Mesothelial cell of epicardium (in vitro differentiated cells): Measurements from ENCODE around the gene CHIT1. TPM values are rescaled to one million over a fixed set of nuclear protein-coding genes. Genes with fewer than 3 reads are reported as not detected.

Experiments used
- DNase-seq, 2 experiments: peaks; one replicate each; pipeline ENCODE4 v3.0.0; 2021; ENCODE audit warnings: low spot score in 2 of 2; ENCODE audit not compliant: unreplicated experiment in 2 of 2
- H3K27ac Mint-ChIP-seq: 2 replicates; pipeline ENCODE4 v1.8.0; 2021; ENCODE audit warnings: mixed read lengths
- H3K27me3 Mint-ChIP-seq: 2 replicates; pipeline ENCODE4 v1.8.0; 2021; ENCODE audit warnings: low read depth, mixed read lengths
- H3K36me3 Mint-ChIP-seq: 2 replicates; pipeline ENCODE4 v1.8.0; 2021; ENCODE audit warnings: mixed read lengths
- H3K4me1 Mint-ChIP-seq: 2 replicates; pipeline ENCODE4 v1.8.0; 2021; ENCODE audit warnings: mixed read lengths
- H3K4me3 Mint-ChIP-seq: 2 replicates; pipeline ENCODE4 v1.8.0; 2021; ENCODE audit warnings: mild to moderate bottlenecking, moderate library complexity, mixed read lengths
- H3K9me3 Mint-ChIP-seq: 2 replicates; pipeline ENCODE4 v1.8.0; 2021; ENCODE audit warnings: mixed read lengths
- total RNA-seq: library from RNA; stranded (reverse); gene quantifications from 3 replicates; pipeline ENCODE4 v1.2.1, GENCODE V29; 2021
- TF ChIP-seq, protein P1 (sequence below): fragments of 200-600 bp; sonication (generic); IDR thresholded peaks from one replicate; pipeline ENCODE4 v1.5.0; 2021; ENCODE audit warnings: antibody characterized with exemption; ENCODE audit not compliant: unreplicated experiment

Gene CHIT1
- total RNA-seq, 1 donor from 2014 or later = 0.13 TPM

DNA sequence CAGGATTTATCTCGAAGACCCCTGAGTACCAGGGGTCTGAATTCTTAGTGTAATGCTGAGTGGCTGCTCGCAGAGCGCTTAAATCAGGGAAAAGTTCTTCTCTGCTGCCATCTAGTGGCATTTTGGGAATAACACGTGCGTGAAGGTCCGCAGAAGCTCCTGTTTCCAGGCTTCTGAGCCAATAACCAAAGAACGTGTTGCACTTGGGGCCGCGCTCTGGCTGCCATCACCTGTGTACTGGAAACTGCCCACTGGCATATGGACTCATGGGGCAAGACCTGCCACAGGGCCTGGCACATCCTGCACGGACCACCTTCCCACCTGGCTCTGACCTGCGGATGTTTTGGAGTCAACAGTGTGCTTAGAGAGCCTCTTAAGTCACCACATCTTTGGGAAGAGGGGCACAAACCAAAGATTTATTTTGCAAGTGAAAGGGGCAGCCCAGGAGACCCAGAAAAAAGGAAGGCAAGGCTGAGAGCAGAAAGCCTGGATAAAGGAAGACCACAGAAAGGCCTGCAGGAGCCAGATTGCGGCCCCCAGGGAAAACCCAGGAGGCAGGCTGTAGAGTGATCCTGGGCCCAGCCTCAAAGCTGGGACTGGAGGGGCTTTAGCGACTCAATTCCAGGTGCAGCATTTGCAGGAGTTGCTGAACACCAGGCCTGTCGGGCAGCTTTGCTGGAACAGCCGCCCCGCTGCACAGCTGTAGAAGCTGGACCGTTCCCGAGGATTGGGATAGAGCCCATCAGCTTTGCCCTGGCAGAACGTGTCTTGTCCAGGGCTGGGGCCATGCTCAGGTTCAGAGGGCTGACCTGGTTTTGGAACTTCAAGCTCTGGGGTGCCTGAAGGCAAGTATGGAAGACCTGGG is 13.0 kb downstream of the CHIT1 start:
- no peak overlapping the region for H3K4me3 Mint-ChIP-seq
- DNase-seq = peak in 1 of 2 experiments; percentile 81
- H3K27ac Mint-ChIP-seq = no peak overlapping the region
- H3K4me1 Mint-ChIP-seq = no peaks in the 10 kb centered on the region
- H3K27me3 Mint-ChIP-seq = peaks cover 38% of the 10 kb centered on the region
- TF ChIP-seq, protein P1, sequence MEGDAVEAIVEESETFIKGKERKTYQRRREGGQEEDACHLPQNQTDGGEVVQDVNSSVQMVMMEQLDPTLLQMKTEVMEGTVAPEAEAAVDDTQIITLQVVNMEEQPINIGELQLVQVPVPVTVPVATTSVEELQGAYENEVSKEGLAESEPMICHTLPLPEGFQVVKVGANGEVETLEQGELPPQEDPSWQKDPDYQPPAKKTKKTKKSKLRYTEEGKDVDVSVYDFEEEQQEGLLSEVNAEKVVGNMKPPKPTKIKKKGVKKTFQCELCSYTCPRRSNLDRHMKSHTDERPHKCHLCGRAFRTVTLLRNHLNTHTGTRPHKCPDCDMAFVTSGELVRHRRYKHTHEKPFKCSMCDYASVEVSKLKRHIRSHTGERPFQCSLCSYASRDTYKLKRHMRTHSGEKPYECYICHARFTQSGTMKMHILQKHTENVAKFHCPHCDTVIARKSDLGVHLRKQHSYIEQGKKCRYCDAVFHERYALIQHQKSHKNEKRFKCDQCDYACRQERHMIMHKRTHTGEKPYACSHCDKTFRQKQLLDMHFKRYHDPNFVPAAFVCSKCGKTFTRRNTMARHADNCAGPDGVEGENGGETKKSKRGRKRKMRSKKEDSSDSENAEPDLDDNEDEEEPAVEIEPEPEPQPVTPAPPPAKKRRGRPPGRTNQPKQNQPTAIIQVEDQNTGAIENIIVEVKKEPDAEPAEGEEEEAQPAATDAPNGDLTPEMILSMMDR = peak; percentile 83
- no peaks in the 10 kb centered on the region for H3K36me3 Mint-ChIP-seq
- no peaks in the 10 kb centered on the region for H3K9me3 Mint-ChIP-seq

DNA sequence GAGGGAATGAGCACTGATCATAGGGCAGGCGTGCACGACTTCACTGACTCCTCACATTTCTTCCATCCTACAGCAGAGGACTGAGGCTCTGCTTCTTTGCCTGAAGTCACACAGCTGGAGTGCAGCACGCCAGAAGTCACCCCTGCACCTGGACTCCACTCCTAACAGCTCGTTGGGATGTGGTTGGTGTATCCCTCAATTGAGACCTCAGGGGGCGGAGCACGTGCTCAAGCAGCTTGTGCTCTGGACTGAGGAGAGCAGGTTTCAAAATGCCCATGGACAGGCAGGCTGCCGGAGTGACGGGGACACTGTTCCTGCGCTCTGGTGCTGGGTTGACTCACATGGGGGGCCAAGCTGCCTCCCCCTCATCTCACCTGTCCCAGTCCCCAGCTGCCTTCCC is 13.9 kb downstream of the CHIT1 start:
- Mint-ChIP-seq H3K9me3 (no peaks in the 10 kb centered on the region), H3K4me3 (no peak overlapping the region), H3K27me3 (peaks cover 35% of the 10 kb centered on the region), H3K27ac (no peak overlapping the region), H3K4me1 (no peaks in the 10 kb centered on the region), H3K36me3 (no peaks in the 10 kb centered on the region)
- TF ChIP-seq, protein P1 = no peak
- no peak for DNase-seq

DNA sequence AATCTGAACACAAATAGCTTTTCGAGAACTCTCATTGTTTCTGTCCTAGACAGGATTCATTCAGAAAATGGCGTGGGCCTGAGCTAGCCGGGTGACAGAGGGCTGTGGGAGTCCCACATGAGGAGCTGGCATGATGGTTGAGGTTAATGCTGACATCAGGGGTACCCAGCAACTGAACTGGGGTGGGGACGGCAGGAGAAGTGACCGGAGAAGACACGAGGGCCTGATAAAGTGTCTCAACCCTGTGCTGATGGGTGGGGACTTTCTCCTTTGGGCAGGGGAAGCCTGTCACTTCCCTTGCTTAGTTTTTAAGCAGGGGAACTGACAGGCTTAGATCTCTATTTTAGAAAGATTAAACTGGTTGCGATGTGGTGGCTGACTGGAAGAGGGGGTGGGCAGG is 14.6 kb downstream of the CHIT1 start:
- Mint-ChIP-seq H3K27ac (no peak overlapping the region), H3K4me3 (no peak overlapping the region), H3K27me3 (peaks cover 31% of the 10 kb centered on the region), H3K4me1 (no peaks in the 10 kb centered on the region), H3K9me3 (no peaks in the 10 kb centered on the region), H3K36me3 (no peaks in the 10 kb centered on the region)
- TF ChIP-seq, protein P1 = no peak
- DNase-seq = no peak

DNA sequence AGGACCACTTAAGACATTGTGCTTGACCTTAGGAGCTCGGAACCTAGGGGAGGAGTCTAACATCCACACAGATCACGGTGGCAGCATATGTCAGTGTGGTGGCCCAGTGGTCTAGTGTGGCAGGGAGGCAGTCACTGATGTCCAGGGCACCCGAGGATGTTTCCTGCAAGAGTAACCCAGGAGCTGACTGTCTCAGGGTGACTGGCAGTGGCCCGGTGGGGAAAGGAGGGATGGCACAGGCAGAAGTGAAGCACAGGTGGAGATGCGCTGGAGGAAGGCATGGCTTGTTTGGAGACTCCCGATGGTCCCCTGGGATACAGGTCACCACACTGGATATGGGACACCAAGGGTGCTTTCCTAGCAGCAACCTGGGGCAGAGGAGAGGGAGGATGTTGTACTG is 16.3 kb downstream of the CHIT1 start:
- no peak for DNase-seq
- H3K27me3 Mint-ChIP-seq = peaks cover 17% of the 10 kb centered on the region
- H3K4me1 Mint-ChIP-seq = no peaks in the 10 kb centered on the region
- TF ChIP-seq, protein P1 = no peak
- H3K36me3 Mint-ChIP-seq = no peaks in the 10 kb centered on the region
- no peak overlapping the region for H3K4me3 Mint-ChIP-seq
- no peak overlapping the region for H3K27ac Mint-ChIP-seq
- H3K9me3 Mint-ChIP-seq = no peaks in the 10 kb centered on the region

DNA sequence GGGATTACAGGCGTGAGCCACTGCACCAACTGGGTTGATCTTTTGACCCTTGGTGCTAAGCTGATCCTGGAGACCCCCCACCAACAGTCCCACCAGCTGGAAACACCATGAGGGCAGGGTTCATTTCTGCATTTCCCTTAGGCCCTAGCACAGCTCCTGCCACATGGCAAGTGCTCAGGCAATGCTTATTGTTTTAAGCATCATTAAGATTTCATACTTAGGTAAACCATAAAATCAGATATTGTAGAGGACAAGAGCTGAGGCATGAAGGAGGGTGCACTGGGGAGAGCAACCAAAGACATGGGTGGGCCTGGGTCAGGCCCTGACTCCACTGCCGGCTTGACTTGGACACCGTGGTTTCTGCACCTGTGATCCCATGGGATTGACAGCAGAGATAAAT is 17.7 kb downstream of the CHIT1 start:
- Mint-ChIP-seq H3K4me1 (no peaks in the 10 kb centered on the region), H3K36me3 (no peaks in the 10 kb centered on the region), H3K4me3 (no peak overlapping the region), H3K27ac (no peak overlapping the region), H3K27me3 (peaks cover 11% of the 10 kb centered on the region), H3K9me3 (no peaks in the 10 kb centered on the region)
- DNase-seq = no peak
- TF ChIP-seq, protein P1 = no peak
